Activated CD8-positive, alpha-beta memory T cell treated with anti-CD3 and anti-CD28 coated beads, Interleukin-2, amount 10 ng/mL, durations not matched to agents 7 days and 5 days (primary cell): Measurements from ENCODE around the gene EIF6. TPM values are rescaled to one million over a fixed set of nuclear protein-coding genes. Genes with fewer than 3 reads are reported as not detected.

ENCODE experiments used
- ATAC-seq: fragments of 150-1000 bp; cut with Tn5 transposase; one replicate; pipeline ENCODE4 v1.10.0; 2021; ENCODE audit warnings: moderate library complexity
- CTCF ChIA-PET: fragments of 350-600 bp; sonication (Branson Sonifier 250); formaldehyde crosslinking; loops from one replicate; lab custom pipeline; 2021; ENCODE audit warnings: antibody characterized with exemption; lab: Charles Lee
- DNase-seq: peaks from one replicate; pipeline ENCODE4 v3.0.0-alpha.2; 2020
- H3K27ac Mint-ChIP-seq: one replicate; pipeline ENCODE4 v1.8.0; 2021; ENCODE audit warnings: mild to moderate bottlenecking, mixed read lengths
- H3K27me3 Mint-ChIP-seq: one replicate; pipeline ENCODE4 v1.8.0; 2021; ENCODE audit warnings: mixed read lengths
- H3K36me3 Mint-ChIP-seq: one replicate; pipeline ENCODE4 v1.8.0; 2021; ENCODE audit warnings: mild to moderate bottlenecking, mixed read lengths
- H3K4me1 Mint-ChIP-seq: one replicate; pipeline ENCODE4 v1.8.0; 2021; ENCODE audit warnings: mixed read lengths
- H3K4me3 Mint-ChIP-seq: one replicate; pipeline ENCODE4 v1.8.0; 2021; ENCODE audit warnings: mild to moderate bottlenecking, moderate library complexity, mixed read lengths
- H3K9me3 Mint-ChIP-seq: one replicate; pipeline ENCODE4 v1.8.0; 2022; ENCODE audit warnings: low read depth, mixed read lengths
- total RNA-seq, 2 experiments: library from RNA; stranded (reverse); gene quantifications; one replicate each; pipeline ENCODE4 v1.2.3, GENCODE V29; 2021

The EIF6 gene
- total RNA-seq, 2 experiments from 2014 or later = 98.6 to 121 TPM

DNA sequence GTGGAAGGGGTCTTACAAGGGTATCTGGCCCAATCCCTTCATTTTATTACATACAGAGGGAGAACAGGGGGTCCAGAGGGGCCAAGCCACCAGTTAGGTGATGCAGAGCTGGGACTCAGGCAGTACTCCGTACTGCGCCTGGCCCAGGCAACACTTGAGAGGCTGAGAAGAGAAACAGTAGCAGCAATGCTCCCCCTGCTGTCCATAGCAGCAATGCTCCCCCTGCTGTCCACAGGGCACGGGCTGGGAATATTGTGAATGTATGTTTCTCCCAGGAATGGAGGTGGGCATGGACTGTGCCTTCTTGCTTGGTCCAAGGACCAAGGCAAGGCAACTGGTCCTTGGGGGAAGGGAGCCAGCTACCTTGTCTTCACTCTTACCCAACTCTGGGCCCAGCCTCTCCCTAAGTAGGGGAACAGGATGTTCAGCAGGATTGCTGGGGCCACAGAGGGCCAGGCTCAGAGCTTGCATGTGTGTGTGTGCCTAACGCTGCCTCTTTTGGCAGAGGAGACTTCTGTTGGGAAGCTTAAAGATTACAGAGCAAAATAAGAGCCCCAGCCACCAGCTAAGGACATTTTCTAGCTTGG lies 22.5 kb upstream of the EIF6 start:
- Mint-ChIP-seq H3K4me1 (peaks cover 78% of the 10 kb centered on the region), H3K27ac (peak overlapping the region; percentile 93), H3K4me3 (no peak overlapping the region), H3K9me3 (no peaks in the 10 kb centered on the region), H3K36me3 (peaks cover 7% of the 10 kb centered on the region), H3K27me3 (no peaks in the 10 kb centered on the region)
- ATAC-seq (no peak), DNase-seq (peak; percentile 54)
- CTCF ChIA-PET = interaction anchor here (0.9 to 4.9 kb wide), 19 partner anchors 11 to 296 kb away, joined by 3 to 76 read pairs (median 6); partner anchors contain the start of genes EDEM2 and EIF6

- Mint-ChIP-seq H3K27me3 (no peaks in the 10 kb centered on the region), H3K27ac (peak overlapping the region; percentile 93), H3K4me1 (peaks cover 73% of the 10 kb centered on the region), H3K9me3 (no peaks in the 10 kb centered on the region), H3K4me3 (peak overlapping the region; percentile 9), H3K36me3 (peaks cover 5% of the 10 kb centered on the region)
- ATAC-seq (peak; percentile 97), DNase-seq (peak; percentile 94)
- CTCF ChIA-PET = interaction anchor here (0.7 to 10.0 kb wide), 25 partner anchors 7 to 297 kb away, joined by 3 to 251 read pairs (median 6); partner anchors contain the start of genes CEP250, EIF6, GDF5 and MMP24OS
Observed at GRCh38 chr20:35305682-35306556, 21.3 kb upstream of the EIF6 start.

DNA sequence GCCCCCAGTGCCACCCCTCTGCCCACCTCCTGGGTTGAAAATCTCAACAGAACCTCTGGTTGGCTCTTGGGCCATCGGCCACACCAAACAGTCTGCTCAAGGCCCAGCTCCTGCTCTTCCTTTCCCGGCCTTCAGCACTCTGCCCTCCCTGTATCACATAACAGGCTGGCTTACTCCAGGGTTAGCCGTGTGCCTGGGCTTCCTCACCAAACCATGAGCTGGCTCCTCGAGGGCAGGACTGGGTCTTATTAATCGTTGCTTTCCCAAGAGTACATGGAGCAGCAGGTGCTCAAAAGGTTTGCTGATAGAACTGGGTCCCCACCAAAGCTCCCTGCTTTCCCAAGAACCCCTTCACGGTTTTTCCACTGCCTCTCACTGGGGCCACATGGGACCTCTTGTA lies 20.4 kb upstream of the EIF6 start:
- no peaks in the 10 kb centered on the region for H3K27me3 Mint-ChIP-seq
- ATAC-seq = no peak
- peaks cover 2% of the 10 kb centered on the region for H3K36me3 Mint-ChIP-seq
- H3K27ac Mint-ChIP-seq = peak overlapping the region; percentile 93
- peaks cover 69% of the 10 kb centered on the region for H3K4me1 Mint-ChIP-seq
- H3K9me3 Mint-ChIP-seq = no peaks in the 10 kb centered on the region
- DNase-seq = no peak
- CTCF ChIA-PET = interaction anchor here (0.7 to 10.0 kb wide), 24 partner anchors 8 to 247 kb away, joined by 3 to 251 read pairs (median 5); partner anchors contain the start of genes CEP250, EDEM2, EIF6 and GDF5
- H3K4me3 Mint-ChIP-seq = no peak overlapping the region

DNA sequence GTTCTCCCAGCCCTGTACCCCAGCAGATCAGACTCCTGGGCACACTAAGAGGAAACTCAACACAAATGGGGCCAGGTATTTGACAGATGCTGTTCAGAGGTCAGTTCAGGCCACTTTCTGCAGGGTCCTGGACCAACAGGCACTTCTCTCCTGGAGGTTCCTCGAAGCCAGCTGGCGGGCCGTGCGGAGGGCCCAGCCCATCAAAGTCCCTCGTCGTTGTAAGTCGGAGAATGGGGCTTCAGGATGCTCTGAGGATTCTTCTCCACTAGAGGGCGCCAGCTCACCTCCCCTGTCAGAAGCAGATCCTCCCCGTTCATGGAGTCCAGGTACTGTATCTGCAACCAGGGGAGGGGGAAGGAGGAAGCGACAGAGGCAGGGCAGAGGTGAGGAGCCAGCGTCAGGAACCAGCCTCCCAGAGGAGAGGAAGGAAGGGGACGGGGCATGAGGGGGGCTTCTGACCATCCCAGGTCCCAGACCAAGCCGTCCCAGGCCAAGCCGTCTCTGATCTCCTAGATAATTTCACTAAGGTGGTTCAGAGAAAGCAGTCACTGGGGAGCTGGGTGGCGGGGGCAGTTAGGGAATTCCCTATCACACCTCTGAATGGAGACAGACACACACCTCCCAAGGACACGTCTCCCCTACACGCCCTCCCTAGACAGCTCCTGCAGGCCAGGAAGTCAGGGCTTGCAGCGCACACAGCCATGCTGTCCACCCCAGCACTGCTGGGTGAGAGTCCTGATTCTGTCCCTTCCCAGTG lies 19.3 kb upstream of the EIF6 start:
- H3K4me1 Mint-ChIP-seq = peaks cover 64% of the 10 kb centered on the region
- peaks cover 1% of the 10 kb centered on the region for H3K36me3 Mint-ChIP-seq
- no peak overlapping the region for H3K4me3 Mint-ChIP-seq
- peak overlapping the region; percentile 93 for H3K27ac Mint-ChIP-seq
- H3K27me3 Mint-ChIP-seq = no peaks in the 10 kb centered on the region
- CTCF ChIA-PET = interaction anchor here (0.6 to 10.0 kb wide), 35 partner anchors 9 to 400 kb away, joined by 3 to 251 read pairs (median 4); partner anchors contain the start of genes CEP250, EDEM2, EIF6 and FAM83C
- H3K9me3 Mint-ChIP-seq = no peaks in the 10 kb centered on the region
- ATAC-seq (peak; percentile 66), DNase-seq (peak; percentile 93)

GRCh38 chr20:35303382-35303734 lies 18.8 kb upstream of the EIF6 start:
- no peak for ATAC-seq

DNA sequence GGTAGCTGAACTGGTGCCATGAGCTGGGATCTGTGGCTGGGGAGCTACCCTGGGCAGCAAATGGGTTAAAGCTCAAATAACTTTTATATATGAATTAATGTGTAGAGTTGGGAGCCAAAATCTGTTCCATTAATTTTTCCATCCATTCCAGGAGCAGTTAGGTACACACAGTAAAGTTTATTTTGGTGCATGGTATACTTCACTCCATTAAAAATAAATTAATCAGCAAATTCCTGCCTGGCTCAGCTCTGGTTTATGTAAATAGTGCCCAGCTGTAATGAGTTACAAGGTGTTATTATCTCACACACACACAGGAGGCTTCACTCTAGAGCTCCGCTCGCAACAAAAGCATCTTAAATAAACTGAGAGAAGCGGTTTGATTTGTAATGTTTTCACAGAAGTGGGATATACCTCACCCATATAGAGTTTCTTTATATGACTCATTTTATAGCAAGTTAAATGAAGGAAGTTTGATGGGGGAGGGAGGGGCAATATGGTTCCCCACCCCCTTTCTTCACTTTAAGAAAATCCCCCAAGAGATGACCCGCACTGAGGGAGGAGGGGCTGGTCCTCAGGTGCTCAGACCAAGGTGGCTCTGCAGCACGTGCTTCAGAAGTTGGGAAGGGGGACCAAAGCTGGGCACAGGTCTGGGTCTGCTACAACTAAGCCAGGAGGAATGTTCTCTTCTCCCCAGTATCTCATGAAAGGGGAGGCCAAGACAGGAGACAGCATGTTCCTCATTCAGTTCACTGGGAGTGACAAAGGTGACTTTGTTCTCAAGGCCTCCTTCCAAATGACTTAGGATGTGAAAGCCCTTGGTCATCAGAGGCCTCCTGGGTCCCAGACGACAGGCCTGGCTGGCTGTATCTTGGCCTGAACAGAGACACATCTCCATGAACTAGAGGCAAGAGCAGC lies 18.1 kb upstream of the EIF6 start:
- no peak overlapping the region for H3K4me3 Mint-ChIP-seq
- peaks cover 57% of the 10 kb centered on the region for H3K4me1 Mint-ChIP-seq
- no peak overlapping the region for H3K27ac Mint-ChIP-seq
- CTCF ChIA-PET = interaction anchor here (1.0 to 10.0 kb wide), 18 partner anchors 8 to 303 kb away, joined by 3 to 251 read pairs (median 8); partner anchors contain the start of genes CEP250, EDEM2, EIF6 and FAM83C
- no peak for DNase-seq
- no peaks in the 10 kb centered on the region for H3K9me3 Mint-ChIP-seq
- H3K27me3 Mint-ChIP-seq = no peaks in the 10 kb centered on the region
- peaks cover 1% of the 10 kb centered on the region for H3K36me3 Mint-ChIP-seq
- no peak for ATAC-seq

More at GRCh38 chr20:35303382-35303734, 18.8 kb upstream of the EIF6 start:
- no peak for DNase-seq
- Mint-ChIP-seq H3K27me3 (no peaks in the 10 kb centered on the region), H3K9me3 (no peaks in the 10 kb centered on the region), H3K4me1 (peaks cover 62% of the 10 kb centered on the region), H3K36me3 (peaks cover 1% of the 10 kb centered on the region), H3K27ac (no peak overlapping the region), H3K4me3 (no peak overlapping the region)
- CTCF ChIA-PET = interaction anchor here (0.7 to 10.0 kb wide), 27 partner anchors 9 to 400 kb away, joined by 3 to 251 read pairs (median 5); partner anchors contain the start of genes CEP250, EDEM2, EIF6 and FAM83C

DNA sequence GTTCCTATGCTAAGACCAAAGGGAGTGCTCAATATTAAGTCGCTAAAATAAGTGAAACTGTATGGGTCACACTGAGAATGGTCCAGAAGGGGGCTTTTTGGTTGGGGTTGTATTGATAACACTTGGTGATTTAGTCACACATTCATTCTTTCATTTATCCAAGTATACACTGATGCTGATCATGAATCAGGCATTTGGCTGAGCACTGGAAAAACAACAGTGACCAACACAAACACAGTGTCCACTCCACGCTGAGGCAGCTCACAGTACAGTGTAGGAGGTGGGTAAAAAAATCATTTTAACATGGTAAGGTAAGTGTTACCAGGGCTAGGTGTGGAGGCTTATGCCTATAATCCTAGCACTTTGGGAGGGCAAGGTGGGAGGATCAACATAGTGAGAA lies 16.9 kb upstream of the EIF6 start:
- no peak for ATAC-seq
- no peak overlapping the region for H3K4me3 Mint-ChIP-seq
- H3K36me3 Mint-ChIP-seq = peaks cover 1% of the 10 kb centered on the region
- H3K9me3 Mint-ChIP-seq = no peaks in the 10 kb centered on the region
- peaks cover 46% of the 10 kb centered on the region for H3K4me1 Mint-ChIP-seq
- no peaks in the 10 kb centered on the region for H3K27me3 Mint-ChIP-seq
- CTCF ChIA-PET = interaction anchor here (0.9 to 10.0 kb wide), 7 partner anchors 12 to 156 kb away, joined by 3 to 251 read pairs (median 4); partner anchors contain the start of genes EIF6 and GDF5
- no peak for DNase-seq
- H3K27ac Mint-ChIP-seq = no peak overlapping the region

- Mint-ChIP-seq H3K27ac (no peak overlapping the region), H3K9me3 (no peaks in the 10 kb centered on the region), H3K36me3 (no peaks in the 10 kb centered on the region), H3K4me1 (peaks cover 39% of the 10 kb centered on the region), H3K4me3 (no peak overlapping the region), H3K27me3 (no peaks in the 10 kb centered on the region)
- DNase-seq (no peak), ATAC-seq (no peak)
- CTCF ChIA-PET = interaction anchor here (0.9 to 10.0 kb wide), 7 partner anchors 11 to 156 kb away, joined by 3 to 251 read pairs (median 3); partner anchors contain the start of genes EIF6 and GDF5
Observed at GRCh38 chr20:35300469-35301262, 16.1 kb upstream of the EIF6 start.

DNA sequence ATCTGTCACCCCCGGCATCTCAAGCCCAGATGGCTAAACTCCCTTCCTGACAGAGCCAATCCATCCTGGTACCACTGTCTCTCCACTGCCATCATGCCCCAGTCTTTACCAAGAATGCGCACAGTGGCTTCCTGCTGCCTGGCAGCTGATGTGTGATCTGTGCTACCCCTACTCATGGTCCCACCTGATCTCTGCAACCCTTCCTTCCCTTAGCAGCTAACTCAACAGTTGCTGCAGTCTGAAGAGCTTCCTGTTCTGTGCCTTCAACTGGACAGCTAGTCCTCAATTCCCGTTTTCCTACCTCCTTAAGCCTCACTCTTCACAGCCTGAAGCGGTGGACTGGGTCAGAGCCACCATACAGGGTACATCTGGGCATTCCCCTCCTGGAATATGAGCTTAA lies 15.2 kb upstream of the EIF6 start:
- DNase-seq (no peak), ATAC-seq (no peak)
- Mint-ChIP-seq H3K36me3 (no peaks in the 10 kb centered on the region), H3K4me3 (no peak overlapping the region), H3K4me1 (peaks cover 32% of the 10 kb centered on the region), H3K27me3 (no peaks in the 10 kb centered on the region), H3K27ac (no peak overlapping the region), H3K9me3 (no peaks in the 10 kb centered on the region)
- CTCF ChIA-PET = interaction anchor here (1.2 to 10.0 kb wide), 4 partner anchors 21 to 155 kb away, joined by 3 to 251 read pairs (median 3); partner anchors contain the start of gene GDF5

GRCh38 chr20:35298264-35298663 lies 13.7 kb upstream of the EIF6 start:
- Mint-ChIP-seq H3K27me3 (peaks cover 2% of the 10 kb centered on the region), H3K4me1 (peaks cover 17% of the 10 kb centered on the region), H3K4me3 (no peak overlapping the region), H3K36me3 (no peaks in the 10 kb centered on the region), H3K9me3 (no peaks in the 10 kb centered on the region), H3K27ac (no peak overlapping the region)
- no peak for ATAC-seq
- no peak for DNase-seq
- CTCF ChIA-PET = interaction anchor here (1.1 to 10.0 kb wide), 3 partner anchors 28 to 142 kb away, joined by 3 to 251 read pairs (median 3); partner anchors contain the start of gene GDF5

GRCh38 chr20:35297740-35298139 lies 13.2 kb upstream of the EIF6 start:
- Mint-ChIP-seq H3K4me1 (peaks cover 12% of the 10 kb centered on the region), H3K9me3 (no peaks in the 10 kb centered on the region), H3K4me3 (no peak overlapping the region), H3K36me3 (no peaks in the 10 kb centered on the region), H3K27ac (no peak overlapping the region), H3K27me3 (peaks cover 3% of the 10 kb centered on the region)
- ATAC-seq (no peak), DNase-seq (no peak)
- CTCF ChIA-PET = interaction anchor here (1.0 to 10.0 kb wide), 6 partner anchors 8 to 142 kb away, joined by 3 to 251 read pairs (median 3); partner anchors contain the start of gene GDF5
